Transverse colon (tissue), 4 donors: ENCODE results near the gene SAAL1. TPM values are rescaled to one million over a fixed set of nuclear protein-coding genes. Genes with fewer than 3 reads are reported as not detected.
A peak's percentile ranks its signal among the peaks of the same experiment; 100 is the strongest.

Experiments
- DNase-seq: peaks from one replicate; pipeline ENCODE4 v3.0.0-alpha.2; 2019
- H3K27ac ChIP-seq, 4 donors: fragments of 200-600 bp; sonication (generic); 2 replicates each; pipeline ENCODE4 v1.5.1; 2016 to 2018; ENCODE audit warnings: inconsistent platforms in 4 of 4
- H3K27me3 ChIP-seq: fragments of 200-600 bp; sonication (generic); 2 replicates; pipeline ENCODE4 v1.5.1; 2017; ENCODE audit warnings: inconsistent platforms
- H3K36me3 ChIP-seq, 4 donors: fragments of 200-600 bp; sonication (generic); 2 replicates each; pipeline ENCODE4 v1.5.1; 2017 to 2019; ENCODE audit warnings: inconsistent platforms in 4 of 4
- H3K4me1 ChIP-seq, 4 donors: fragments of 200-600 bp; sonication (generic); 2 replicates each; pipeline ENCODE4 v1.5.1; 2017 to 2020; ENCODE audit warnings: inconsistent platforms in 4 of 4
- H3K4me3 ChIP-seq, 4 donors: fragments of 200-600 bp; sonication (generic); 1 replicate in 1 of 4; 2 replicates in 3 of 4; pipeline versions ENCODE4 v1.5.1 to v1.6.1; 2017 to 2019; ENCODE audit warnings: inconsistent platforms in 4 of 4
- H3K9me3 ChIP-seq, 2 donors: fragments of 200-600 bp; sonication (generic); 2 replicates each; pipeline ENCODE4 v1.5.1; 2017 to 2019; ENCODE audit warnings: inconsistent platforms in 2 of 2
- EP300 ChIP-seq: sonication (generic); formaldehyde crosslinking; IDR thresholded peaks from one replicate; pipeline ENCODE4 v1.6.1; 2017; ENCODE audit warnings: antibody characterized with exemption, low read depth
- POLR2A ChIP-seq: fragments of 450-650 bp; IDR thresholded peaks from one replicate; pipeline ENCODE4 v1.6.1; 2016; ENCODE audit warnings: antibody characterized with exemption, mild to moderate bottlenecking, moderate library complexity
- POLR2AphosphoS5 ChIP-seq, 3 donors: sonication (generic); formaldehyde crosslinking; IDR thresholded peaks; one replicate each; pipeline ENCODE4 v1.6.1; 2016; ENCODE audit warnings: antibody characterized with exemption in 3 of 3
- WGBS, 2 donors: methylation state at CpG; one replicate each; pipeline ENCODE4 v1.1.5; 2018; ENCODE audit warnings: low coverage in 1 of 2; 5-methylcytosine and 5-hydroxymethylcytosine counted together
- in situ Hi-C, 4 donors: fragments of 200-750 bp; cut with MboI; loops; one replicate each; pipeline versions ENCODE4 v1.15.0 to v1.15.1; 2017; ENCODE audit warnings: low sequenced_read_pairs in 3 of 4, low pct_ligation_motif_present in 1 of 4, low pct_unique_long_range_greater_than_20kb in 1 of 4
- intact Hi-C: fragments of 100-400 bp; cut with DNase I; formaldehyde crosslinking; loops from one replicate; pipeline ENCODE4 v1.15.1; 2023; ENCODE audit warnings: low total_unique reads
- total RNA-seq, 4 donors: library from RNA; depleted of rRNA; stranded (reverse); fragments of >200 nt; gene quantifications; one replicate each; pipeline ENCODE4 v1.1.0, GENCODE V29; 2016
- TF ChIP-seq, protein P1 (sequence below), 5 experiments: fragments of 200-600 bp in 3 of 5; fragments of 450-650 bp in 2 of 5; sonication (generic) in 3 of 5; IDR thresholded peaks; 1 replicate in 2 of 5; 2 replicates in 3 of 5; pipeline ENCODE4 v1.5.1; 2016 to 2017; ENCODE audit warnings: antibody characterized with exemption in 5 of 5, inconsistent platforms in 3 of 5, mild to moderate bottlenecking in 2 of 5, moderate library complexity in 1 of 5

The SAAL1 gene
- total RNA-seq, 4 donors from 2014 or later: 11.5 to 23.0 (median 12.7) TPM

DNA sequence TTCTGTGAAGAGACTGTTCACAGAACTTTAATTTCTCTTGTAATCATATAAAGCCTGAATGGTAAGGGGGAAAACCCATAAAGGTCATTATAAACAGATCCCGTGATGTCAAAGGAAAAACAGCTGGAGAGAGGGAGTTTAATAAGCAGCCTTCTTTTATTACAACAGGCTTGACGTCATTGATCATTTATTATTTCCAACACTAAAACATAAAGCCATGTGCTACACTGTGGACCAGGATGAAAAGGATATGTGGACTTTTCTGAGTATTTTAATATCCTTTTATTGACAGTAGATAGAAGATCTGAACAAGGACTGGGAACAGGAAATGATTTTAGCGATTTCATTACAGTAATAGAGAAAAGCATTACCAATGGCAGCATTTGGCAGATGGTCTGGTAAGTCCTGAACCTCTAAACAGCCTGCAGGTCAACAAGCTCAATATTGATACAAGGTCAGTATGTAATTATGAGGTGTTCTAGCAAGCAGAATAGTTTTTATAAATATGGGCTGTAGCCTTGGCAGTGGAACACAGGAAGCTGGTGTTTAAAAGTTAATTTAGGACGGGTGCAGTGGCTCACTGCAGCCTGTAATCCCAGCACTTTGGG, 34.7 kb downstream of the SAAL1 start:
- in situ Hi-C loops (no loop called here), intact Hi-C loops (no loop called here)
- DNase-seq: no peak
- TF ChIP-seq EP300 (no peak), POLR2A (no peak), POLR2AphosphoS5 (IDR thresholded peaks at IDR 0.05) (no peak)
- TF ChIP-seq, protein P1, sequence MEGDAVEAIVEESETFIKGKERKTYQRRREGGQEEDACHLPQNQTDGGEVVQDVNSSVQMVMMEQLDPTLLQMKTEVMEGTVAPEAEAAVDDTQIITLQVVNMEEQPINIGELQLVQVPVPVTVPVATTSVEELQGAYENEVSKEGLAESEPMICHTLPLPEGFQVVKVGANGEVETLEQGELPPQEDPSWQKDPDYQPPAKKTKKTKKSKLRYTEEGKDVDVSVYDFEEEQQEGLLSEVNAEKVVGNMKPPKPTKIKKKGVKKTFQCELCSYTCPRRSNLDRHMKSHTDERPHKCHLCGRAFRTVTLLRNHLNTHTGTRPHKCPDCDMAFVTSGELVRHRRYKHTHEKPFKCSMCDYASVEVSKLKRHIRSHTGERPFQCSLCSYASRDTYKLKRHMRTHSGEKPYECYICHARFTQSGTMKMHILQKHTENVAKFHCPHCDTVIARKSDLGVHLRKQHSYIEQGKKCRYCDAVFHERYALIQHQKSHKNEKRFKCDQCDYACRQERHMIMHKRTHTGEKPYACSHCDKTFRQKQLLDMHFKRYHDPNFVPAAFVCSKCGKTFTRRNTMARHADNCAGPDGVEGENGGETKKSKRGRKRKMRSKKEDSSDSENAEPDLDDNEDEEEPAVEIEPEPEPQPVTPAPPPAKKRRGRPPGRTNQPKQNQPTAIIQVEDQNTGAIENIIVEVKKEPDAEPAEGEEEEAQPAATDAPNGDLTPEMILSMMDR (IDR thresholded peaks at IDR 0.05): no peak
- WGBS, 2 donors: 73 to 85% methylated on average over 4 of the region's 4 CpGs
- Histone ChIP-seq H3K4me1 (no peaks in the 10 kb centered on the region), H3K9me3 (no peaks in the 10 kb centered on the region), H3K4me3 (no peak overlapping the region), H3K27me3 (no peaks in the 10 kb centered on the region), H3K36me3 (no peaks in the 10 kb centered on the region), H3K27ac (no peak overlapping the region)

DNA sequence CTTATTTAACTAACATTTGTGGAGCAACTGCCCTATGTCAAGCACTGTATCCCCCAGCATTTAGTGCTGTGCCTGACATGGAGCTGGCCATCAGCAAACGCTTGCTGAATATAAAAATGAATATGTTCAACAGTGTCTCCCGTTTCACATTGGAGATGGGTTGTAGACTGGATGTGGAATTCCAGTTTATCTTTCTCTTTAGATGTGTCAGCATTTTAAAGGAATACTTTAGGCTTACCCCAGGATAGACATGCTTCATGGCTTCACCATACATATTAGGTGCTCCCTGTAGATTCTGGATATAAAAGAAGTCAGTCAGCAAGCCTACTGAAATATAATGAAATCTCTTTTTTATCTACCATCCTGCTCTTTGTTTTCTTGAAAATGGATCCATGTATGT, 38.5 kb downstream of the SAAL1 start:
- no peaks in the 10 kb centered on the region for H3K9me3 ChIP-seq
- no peak for DNase-seq
- H3K4me3 ChIP-seq: no peak overlapping the region
- H3K27me3 ChIP-seq: no peaks in the 10 kb centered on the region
- WGBS, 2 donors: 93 to 100% methylated on average over 1 to 2 of the region's 2 CpGs
- TF ChIP-seq EP300: no peak
- TF ChIP-seq POLR2A: no peak
- TF ChIP-seq POLR2AphosphoS5 (IDR thresholded peaks at IDR 0.05): no peak
- TF ChIP-seq, protein P1 (IDR thresholded peaks at IDR 0.05): no peak
- in situ Hi-C loops (no loop called here), intact Hi-C loops (no loop called here)
- no peak overlapping the region for H3K27ac ChIP-seq
- peaks cover 0 to 14% (median 0%) of the 10 kb centered on the region in 4 donors for H3K4me1 ChIP-seq
- H3K36me3 ChIP-seq: no peaks in the 10 kb centered on the region

DNA sequence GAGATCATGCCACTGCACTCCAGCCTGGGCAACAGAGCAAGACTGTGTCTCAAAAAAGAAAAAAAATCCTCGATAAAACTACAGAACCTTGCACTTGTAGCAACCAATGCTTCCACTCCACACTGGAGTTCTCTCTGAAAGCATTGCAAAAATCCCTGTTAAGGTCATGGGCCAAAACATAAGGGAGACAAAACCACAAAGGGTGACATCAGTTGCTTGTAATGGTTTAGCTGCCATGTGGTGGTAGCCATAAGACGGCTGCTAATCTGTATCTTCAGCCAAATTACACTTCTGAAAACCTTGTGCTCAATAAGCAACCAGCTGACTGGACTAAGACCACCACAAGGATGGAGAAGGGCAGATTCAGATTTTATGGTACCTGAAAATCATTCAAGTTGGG, 39.3 kb downstream of the SAAL1 start:
- intact Hi-C loops: no loop called here
- H3K4me3 ChIP-seq: no peak overlapping the region
- no peak overlapping the region for H3K27ac ChIP-seq
- 92 to 100% methylated on average over 1 to 2 of the region's 2 CpGs for WGBS, 2 donors
- H3K9me3 ChIP-seq: no peaks in the 10 kb centered on the region
- TF ChIP-seq EP300: no peak
- no peak for TF ChIP-seq POLR2AphosphoS5 (IDR thresholded peaks at IDR 0.05)
- TF ChIP-seq, protein P1 (IDR thresholded peaks at IDR 0.05): no peak
- no peak for TF ChIP-seq POLR2A
- peaks cover 0 to 14% (median 0%) of the 10 kb centered on the region in 4 donors for H3K4me1 ChIP-seq
- no peaks in the 10 kb centered on the region for H3K27me3 ChIP-seq
- H3K36me3 ChIP-seq: no peaks in the 10 kb centered on the region
- no peak for DNase-seq
- in situ Hi-C loops: no loop called here

DNA sequence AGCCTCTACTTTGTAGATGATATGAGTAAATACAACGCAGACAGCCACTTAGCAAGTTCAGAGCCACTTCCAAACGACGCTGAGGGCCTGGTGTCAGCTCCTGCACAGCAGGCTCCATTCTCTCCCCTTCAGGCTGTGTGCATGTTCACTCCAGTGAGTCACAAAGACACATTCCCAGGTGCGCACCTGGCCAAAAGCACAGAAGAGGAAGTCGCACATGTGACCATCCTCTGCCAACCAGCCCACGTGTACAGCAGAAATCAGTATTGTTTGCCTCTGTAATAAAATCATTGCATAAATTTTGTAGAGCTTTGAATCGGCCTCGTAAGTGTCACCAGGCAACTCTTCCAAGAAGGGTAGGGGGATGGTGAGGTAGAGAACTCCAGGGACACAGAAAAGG, 40.3 kb downstream of the SAAL1 start:
- TF ChIP-seq, protein P1 (IDR thresholded peaks at IDR 0.05): no peak
- TF ChIP-seq POLR2AphosphoS5 (IDR thresholded peaks at IDR 0.05) (no peak), POLR2A (no peak), EP300 (no peak)
- Histone ChIP-seq H3K27ac (no peak overlapping the region), H3K4me3 (no peak overlapping the region), H3K36me3 (no peaks in the 10 kb centered on the region), H3K4me1 (peaks cover 0 to 14% (median 0%) of the 10 kb centered on the region in 4 donors), H3K9me3 (no peaks in the 10 kb centered on the region), H3K27me3 (no peaks in the 10 kb centered on the region)
- WGBS, 2 donors: 40 to 50% methylated on average over 4 to 8 of the region's 8 CpGs
- in situ Hi-C loops (no loop called here), intact Hi-C loops (no loop called here)
- peak; percentile 32 for DNase-seq
